GM23248 (cell line): ENCODE measurements around the gene RBM24.

Experiments
- EZH2 ChIP-seq: fragments of 200-600 bp; sonication (generic); IDR thresholded peaks from 2 replicates; pipeline ENCODE4 v1.6.1; 2018; ENCODE audit warnings: antibody characterized with exemption, mild to moderate bottlenecking; ENCODE audit not compliant: insufficient read depth, poor library complexity, severe bottlenecking
- EZH2phosphoT487 ChIP-seq: fragments of 200-600 bp; sonication (generic); IDR thresholded peaks from 2 replicates; pipeline ENCODE4 v1.6.1; 2018; ENCODE audit warnings: antibody characterized with exemption, moderate library complexity, mild to moderate bottlenecking, low read depth; ENCODE audit not compliant: insufficient read depth

DNA sequence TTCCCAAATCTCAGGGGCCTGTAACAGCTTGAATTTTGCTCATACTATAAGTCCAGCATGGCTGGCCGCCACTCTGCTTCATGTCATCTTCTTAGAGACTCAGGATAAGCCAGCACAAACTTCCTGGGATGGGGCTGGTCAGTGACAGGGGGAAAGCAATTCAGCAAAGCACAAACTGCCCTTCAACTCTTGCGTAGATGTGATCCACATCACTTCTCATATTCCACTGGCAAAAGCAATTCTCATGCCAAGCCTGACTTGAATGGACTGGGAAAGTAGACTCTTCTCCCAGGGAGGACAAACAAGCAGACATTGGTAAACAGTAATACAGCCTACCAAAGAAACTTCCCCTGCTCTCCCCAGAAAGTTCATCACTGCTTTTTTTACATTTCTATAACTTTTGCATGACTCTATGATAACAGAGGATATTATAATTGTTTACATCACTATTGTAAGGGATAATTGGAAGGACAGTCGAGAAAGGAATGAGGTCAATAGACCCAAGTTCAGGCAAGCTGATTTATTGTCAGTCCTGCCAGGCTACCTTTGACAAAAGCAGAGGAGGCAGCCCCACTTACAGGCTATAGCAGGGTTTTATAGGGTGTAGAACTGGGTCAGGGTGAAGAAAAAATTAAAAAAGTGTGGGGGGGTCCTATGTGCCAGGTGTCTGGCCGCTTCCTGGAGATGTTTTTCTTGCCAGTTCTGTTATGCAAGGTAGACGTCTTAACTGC, 37.4 kb downstream of the RBM24 start:
- TF ChIP-seq EZH2 (no peak), EZH2phosphoT487 (no peak)
